NCI-H2196 treated with DMSO at 0.1 percent for 48 hours (cell line): ENCODE measurements around the gene LRP8.
A peak's percentile ranks its signal among the peaks of the same experiment; 100 is the strongest.

Experiments used
- DNase-seq: peaks from one replicate; lab custom pipeline; 2025; ENCODE audit not compliant: unreplicated experiment; lab: John Stamatoyannopoulos, UW

LRP8 gene

GRCh38 chr1:53340660-53341520 lies 13.0 kb upstream of the LRP8 start:
- no peak for DNase-seq

DNA sequence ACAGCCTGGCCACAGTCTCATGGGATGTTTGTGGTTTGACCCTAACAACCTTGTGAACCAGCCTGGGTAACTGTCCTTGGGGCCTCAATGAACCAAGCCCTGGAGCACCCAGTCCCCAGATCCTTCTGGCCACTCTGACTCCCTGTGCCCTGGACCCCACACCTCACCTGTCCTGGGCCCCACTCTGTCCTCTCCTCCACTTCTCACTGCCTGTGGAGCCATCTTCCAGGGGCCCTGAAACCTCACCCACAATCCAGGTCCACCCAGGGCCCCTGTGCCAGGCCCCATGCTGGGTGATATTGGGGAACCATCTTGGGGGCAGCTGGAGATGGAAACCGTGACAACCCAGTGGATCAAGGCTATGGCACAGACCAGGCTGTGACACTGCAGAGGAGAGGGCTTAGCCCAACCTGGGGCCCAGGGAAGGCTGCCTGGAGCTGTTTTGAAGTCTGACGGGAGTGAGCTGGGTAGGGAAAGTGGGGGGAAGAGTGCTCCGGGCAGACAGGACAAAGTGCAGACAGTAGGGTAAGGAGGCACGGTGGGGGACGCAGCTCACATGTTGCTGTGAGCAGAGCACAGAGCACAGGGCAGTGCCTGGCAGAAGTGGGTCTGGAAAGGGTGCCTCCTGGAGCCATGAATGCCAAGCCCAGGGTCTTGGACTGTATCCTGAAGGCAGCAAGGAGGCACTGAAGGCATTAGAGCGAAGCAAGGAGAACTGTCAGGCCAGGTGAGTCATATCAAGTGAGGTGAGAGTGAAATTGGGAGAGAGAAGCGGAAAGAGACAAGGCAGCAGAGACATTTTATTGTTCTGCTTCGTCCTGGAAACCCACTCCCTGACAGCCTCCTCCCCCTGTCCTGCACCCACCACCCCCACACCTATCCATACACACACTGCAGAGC lies 12.1 kb upstream of the LRP8 start:
- DNase-seq = no peak

GRCh38 chr1:53338423-53338822 lies 10.6 kb upstream of the LRP8 start:
- DNase-seq = no peak

DNA sequence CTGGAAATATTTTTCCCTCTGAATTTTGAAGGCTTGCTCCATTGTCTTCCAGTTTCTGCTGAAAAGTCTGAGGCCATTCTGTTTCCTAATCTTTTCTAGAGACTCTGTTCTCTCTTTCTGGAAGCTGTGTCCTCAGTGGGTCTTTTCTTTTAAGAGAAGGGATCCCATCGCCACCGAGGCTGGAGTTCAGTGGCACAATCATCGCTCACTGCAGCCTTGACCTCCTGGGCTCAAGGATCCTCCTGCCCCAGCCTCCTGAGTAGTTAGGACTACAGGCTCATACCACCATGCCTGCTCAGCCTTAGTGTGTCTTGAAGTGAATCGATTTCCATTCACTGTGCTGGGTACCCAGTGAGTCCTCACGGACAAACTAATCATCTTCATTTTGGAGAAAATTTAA lies 9.6 kb upstream of the LRP8 start:
- no peak for DNase-seq

DNA sequence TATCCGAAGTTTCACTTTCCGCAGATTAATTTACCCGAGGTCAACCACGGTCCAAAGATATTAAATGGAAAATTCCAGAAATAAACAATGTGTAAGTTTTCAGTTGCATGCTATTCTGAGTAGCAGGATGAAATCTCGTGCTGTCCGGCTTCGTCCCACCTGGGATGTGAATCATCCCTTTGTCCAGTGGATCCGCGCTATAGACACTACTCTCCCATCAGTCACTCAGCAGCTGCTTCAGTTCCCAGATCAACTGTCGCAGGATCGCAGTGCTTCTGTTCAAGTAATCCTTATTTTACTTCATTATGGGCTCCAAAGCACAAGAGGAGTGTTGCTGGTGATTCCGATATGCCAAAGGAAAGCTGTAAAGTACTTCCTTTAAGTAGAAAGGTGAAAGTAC lies 8.3 kb upstream of the LRP8 start:
- no peak for DNase-seq

- DNase-seq = no peak
These were observed 7.8 kb upstream of the LRP8 start for GRCh38 chr1:53335661-53336060.

GRCh38 chr1:53334781-53335180 lies 6.9 kb upstream of the LRP8 start:
- DNase-seq = no peak

DNA sequence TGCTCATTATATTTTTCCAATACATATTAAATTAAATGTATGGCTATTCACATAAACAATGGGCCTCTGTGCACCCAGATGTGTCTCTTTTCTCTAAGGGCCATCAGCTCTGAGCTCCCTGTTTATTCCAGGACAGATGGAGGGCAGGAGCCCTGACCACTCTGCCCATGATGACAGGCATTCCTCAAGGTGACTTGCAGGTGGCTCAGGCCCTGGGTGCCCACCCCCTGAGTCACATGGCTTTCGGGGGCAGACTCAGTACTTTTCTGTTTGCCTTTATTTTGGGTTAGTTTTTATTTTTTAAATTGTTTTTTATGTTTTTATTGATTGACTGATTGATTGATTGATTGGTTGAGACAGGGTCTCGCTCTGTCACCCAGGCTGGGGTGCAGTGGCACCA lies 6.4 kb upstream of the LRP8 start:
- no peak for DNase-seq

DNA sequence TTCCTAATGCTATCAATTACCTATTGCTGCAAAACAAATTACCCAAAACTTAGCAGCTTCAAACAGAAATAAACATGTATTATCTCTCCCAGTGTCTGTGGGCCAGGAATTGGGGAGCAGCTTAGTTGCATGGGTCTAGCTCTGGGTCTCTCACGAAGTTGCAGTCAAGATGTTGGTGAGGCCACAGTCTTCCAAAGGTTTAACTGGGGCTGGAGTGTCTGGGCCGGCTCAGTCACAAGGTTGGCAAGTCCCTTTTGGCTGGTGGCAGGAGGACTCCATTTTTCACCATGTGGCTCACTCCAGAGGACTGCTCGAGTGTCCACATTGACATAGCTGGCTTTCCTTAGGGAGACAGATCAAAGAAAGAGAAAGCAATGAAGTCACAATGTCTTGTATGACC lies 5.0 kb upstream of the LRP8 start:
- no peak for DNase-seq

DNA sequence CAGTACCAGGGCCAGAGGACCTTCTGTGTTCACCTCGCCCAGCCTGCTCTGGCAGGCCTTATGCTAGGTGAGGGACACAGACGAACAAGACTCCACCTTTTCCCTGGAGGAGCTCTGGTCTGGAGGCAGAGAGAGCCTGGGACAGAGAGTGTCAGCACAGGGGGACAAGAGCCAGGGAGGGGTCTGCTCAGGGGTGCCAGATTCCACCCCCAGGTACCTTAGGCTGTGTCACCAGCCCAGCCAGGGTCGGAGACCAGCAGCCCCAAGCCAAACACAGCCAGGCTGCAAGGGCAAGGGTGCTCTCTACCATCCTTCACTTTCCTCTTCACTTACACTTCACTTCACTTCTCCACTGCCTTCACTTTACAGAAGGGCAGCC lies 4.3 kb upstream of the LRP8 start:
- no peak for DNase-seq

DNA sequence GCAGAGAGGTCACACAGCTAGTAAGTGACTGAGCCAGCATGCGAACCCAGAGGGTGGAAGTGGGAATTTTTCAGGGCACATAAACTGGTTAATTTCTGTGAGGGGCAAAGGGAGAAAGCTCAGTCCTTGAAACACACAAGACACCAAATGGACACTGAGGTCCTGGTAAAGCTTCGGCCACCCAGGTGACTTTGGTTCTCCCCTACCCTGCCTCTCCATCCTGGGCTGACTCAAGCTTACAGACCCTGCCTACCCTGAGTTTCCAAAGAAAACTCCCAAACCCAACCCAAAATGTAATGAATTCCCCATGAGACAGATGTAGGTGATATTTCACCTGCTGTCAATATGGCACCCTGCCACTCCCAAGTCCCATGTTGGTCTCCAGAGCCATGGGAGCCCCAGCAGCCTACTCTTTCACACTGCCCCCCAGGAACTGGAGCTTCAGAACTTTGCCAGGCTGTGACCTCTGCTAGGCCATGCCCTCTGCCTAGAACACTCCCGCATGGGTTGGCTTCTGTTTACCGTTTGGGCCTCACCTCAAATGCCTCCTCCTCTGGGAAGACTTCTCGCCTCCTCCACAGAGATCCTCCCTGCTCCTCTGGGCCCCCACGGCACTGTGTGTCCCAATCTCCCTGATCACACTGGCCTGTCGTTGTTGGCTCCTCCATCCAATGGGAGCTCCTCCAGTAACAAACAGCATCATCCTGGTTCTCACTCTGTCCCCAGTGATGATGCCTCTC lies 3.7 kb upstream of the LRP8 start:
- DNase-seq = no peak

GRCh38 chr1:53330819-53331218 lies 2.9 kb upstream of the LRP8 start:
- DNase-seq = no peak

DNA sequence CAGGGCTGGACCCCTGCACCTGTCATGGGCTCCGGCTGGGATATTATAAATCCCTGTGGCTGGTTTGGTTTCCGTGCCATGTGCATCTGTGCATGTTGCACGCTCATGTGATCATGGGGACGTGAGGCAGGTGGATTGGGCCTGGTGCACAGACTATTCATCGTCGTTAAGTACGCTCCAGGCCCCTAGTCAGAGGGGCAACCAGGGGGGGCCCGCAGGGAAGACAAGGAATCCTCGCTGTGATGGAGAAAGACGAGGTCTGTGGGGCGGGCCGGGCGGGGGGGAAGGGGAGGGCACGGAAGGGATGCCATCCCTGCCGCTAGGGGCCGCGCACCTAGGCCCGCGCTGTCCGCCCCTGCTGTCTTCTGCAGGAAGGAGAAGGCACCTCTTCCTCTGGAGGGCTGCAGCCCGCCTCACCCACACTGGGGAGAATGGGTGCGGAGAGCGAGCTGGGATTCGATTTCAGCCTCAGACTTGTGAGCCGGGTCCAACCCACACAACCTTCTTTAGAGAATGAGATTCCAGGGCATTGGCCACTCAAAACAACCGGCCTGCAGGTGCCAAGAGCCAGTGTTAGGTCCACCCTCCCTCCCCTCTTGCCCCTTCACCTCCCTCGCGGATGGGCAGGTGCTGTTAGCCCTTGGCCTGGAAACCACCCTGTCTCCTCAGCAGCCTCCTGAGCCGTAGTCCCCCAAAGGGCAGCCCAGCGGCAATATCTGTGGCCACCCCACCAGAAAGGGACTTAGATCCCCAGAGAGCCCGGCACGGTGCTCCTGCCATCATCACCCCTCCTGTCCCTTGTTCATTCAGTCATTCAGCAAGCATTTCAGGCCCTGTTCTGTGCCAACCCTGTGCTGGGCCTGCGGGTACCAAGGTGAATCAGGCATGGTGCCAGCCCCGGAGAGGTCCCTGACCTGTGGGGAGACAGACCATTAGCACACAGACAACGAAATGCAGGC lies 950 bp upstream of the LRP8 start:
- no peak for DNase-seq

DNA sequence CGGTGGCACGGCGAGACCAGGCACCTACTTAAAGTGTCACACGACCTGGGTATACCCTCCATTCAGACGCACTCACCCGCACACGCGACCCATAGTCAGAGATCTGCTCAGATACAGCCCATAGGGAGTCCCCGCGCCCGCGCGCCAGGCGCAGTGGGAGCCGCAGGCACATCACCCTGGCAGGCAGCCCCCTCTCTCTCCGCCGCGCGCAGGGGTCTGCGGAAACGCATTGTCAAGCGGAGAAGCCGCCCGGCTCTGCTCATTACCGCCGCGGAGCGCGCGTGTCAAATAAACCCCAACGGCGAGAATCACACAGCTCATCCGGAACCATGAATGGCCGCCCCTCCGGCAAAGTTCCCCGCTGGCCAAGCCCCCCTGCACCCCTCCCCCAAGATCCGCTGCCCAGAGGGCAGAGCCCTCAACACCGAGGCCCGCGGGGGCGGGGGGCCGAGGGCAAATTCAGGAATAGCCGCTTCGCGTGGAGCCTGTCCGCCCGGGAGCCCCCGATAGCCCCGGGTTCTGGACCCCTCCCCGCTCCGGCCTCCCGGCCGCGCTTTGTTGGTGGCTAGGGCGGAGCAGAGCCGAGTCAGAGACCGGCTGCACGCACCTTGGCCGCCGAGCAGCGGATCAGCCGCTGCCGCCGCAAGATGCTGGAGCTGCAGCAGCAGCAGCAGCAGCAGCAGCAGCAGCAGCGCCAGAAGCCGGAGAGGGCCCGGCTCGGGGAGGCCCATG lies 522 bp downstream of the LRP8 start:
- no peak for DNase-seq

DNA sequence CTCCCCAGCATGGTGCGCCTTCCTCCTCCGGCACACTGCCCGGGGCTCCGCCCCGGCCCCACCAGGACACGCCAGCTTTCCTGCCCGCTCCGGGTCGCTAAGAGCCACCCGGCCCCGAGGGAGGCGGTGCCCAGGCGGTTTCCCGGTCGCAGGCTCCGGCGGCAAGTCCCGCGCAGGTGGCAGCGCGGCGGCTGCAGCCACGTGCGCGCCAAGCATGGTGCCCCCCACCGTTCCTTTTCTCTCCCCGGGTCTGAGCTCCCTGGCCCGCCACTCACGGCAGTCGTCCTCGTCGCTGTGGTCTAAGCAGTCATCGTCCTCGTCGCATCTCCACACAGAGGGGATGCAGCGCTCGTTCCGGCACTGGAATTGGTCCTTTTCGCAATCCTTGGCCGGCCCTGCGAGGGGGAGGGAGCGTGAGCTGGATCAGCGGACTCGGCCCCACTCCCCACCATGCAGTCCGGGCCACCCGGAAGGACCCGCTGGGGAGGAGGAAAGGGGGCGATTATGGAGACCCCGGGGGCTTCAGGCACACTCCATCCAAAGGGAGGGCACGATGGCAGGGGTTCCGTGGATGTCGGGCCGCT lies 1.2 kb downstream of the LRP8 start:
- DNase-seq = no peak

DNA sequence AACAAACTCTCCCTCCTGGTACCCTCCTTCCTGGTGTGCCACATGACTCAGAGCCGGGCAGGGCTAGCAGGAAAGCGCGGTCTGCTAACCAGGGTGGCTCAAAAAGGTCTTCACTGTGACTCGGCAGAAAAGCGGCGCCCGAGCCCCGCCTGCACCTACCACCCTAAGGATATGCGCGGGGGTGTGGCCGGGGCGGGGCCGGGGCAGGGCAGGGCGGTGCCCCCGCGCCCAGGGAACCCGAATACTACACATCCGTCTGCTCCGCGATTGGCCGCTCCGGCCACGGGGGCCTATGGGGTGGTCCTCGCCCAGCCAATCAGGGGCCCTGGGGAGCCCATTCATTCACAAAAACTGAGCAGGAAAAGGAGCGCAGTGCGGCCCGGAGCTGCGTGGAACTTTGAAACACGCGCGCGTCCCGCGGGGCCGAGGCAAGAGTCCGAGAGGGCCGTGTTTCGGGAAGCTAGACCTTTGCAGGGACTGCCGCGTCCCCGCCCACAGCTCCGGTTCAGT lies 1.7 kb downstream of the LRP8 start:
- DNase-seq = peak; percentile 81

DNA sequence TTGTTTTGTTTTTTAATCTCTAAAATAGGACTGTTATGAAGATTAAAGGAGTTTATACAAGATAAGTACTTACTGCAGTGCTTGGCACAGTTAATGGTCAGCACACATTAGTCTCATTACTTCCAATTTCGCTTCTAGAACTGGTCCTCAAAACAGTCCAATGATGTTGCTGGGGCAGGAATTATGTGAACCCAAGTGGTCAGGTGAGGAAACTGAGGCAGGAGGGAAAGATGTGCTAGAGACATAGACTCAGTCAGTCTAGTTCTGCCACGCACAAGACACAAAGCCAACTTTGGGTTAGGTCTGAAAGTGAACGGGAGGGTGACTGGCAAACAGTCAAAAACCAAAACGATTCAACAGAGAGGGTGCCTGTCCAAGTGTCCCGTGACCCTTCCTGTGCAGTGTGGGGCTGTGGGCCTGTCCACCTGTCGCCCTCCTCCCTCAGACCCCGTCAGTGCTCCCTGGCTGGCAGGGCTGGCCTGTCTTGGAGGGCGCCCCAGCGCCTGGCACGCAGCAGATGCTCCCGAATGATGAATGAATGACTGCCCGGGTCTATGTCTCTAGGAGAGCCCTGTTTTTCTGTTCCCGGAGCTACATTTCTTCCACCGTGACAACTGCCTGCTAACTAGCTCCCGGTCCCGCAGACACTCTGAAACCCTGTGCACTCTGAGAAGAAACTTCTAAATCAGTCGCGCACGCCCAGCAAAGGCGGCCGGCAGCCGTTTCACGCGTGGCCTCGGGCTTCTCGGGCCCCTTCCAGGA lies 2.4 kb downstream of the LRP8 start:
- DNase-seq = no peak

DNA sequence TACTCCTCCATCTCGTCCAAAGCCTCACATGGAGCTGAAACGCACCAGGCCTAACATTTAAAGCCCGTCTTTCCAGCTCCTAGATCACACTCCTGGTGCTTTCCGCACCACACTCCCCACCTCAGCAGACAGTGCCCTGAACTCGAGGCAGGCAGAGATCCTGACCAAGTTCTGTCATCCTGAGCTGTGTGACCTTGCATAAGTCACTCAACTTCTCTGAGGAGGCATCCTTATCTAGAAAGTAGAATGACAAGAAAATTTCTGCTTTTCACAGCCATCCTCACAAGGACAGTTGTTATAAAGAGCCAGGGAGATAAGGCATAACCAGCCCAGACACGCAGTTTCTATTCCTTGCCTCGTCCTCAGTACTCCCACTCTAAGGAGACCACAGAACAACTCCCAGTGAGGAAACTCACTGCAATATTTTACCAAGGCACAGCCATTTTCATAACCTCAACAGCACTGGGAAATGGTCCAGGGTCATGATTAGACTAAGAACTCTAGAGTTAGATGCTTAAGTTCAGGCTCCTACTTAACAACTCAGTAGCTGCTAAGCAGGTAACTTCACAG lies 3.1 kb downstream of the LRP8 start:
- no peak for DNase-seq
